Upper lobe of left lung (tissue), 4 donors: ENCODE measurements around the gene DPP10.

ENCODE experiments used
- EP300 ChIP-seq, 4 donors: sonication (generic); formaldehyde crosslinking; IDR thresholded peaks; one replicate each; pipeline ENCODE4 v1.5.1; 2017; ENCODE audit warnings: antibody characterized with exemption in 4 of 4, control low read depth in 2 of 4
- POLR2A ChIP-seq, 4 donors: fragments of 450-650 bp; IDR thresholded peaks; one replicate each; pipeline ENCODE4 v1.5.1; 2016 to 2017; ENCODE audit warnings: antibody characterized with exemption in 4 of 4, mild to moderate bottlenecking in 2 of 4

DNA sequence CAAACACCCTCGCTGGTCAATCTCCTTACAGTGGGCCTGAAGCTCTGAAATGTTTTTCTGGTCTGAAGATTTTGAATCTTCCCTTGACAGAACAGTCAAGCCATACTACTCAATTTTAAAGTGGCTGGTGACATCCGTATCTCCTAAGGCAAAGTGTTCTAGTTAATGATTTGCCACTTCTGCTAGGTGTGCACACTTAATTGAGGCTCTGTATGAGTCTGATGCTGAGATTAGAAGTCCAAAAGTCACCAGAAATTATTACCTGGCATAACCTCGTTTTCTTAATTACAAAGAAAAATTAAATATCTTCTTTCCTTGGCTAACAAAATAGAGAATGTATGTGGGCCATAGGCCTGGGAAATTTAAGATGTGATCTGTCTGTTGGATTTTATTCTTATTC, 104.1 kb downstream of the DPP10 start:
- no peak for TF ChIP-seq EP300 (IDR thresholded peaks at IDR 0.05)
- TF ChIP-seq POLR2A (IDR thresholded peaks at IDR 0.05): no peak
